CD4-positive, alpha-beta T cell (primary cell): ENCODE data around the gene KRTAP5-8. TPM values are rescaled to one million over a fixed set of nuclear protein-coding genes. Genes with fewer than 3 reads are reported as not detected.
"Not testable (repeated sequence)": the region's sequence is repeated elsewhere in the genome, so short reads cannot be mapped to it uniquely, and the experiment has no call there.

Source experiments
- ATAC-seq: fragments of 200-7000 bp; cut with Tn5 transposase; one replicate; pipeline ENCODE4 v1.10.0; 2022; ENCODE audit warnings: mild to moderate bottlenecking; ENCODE audit not compliant: poor library complexity
- CTCF ChIA-PET: fragments of 350-600 bp; sonication (Branson Sonifier 250); formaldehyde crosslinking; loops from one replicate; lab custom pipeline; 2021; ENCODE audit warnings: antibody characterized with exemption, inconsistent platforms; lab: Charles Lee
- POLR2A ChIA-PET: fragments of 350-600 bp; sonication (Branson Sonifier 250); formaldehyde crosslinking; loops from one replicate; lab custom pipeline; 2021; ENCODE audit warnings: antibody characterized with exemption, inconsistent platforms; lab: Charles Lee
- DNase-seq, 14 experiments: peaks; one replicate each; pipeline ENCODE4 v3.0.0-alpha.2; 2013 to 2020; ENCODE audit warnings: mixed read lengths in 2 of 14
- H3K27ac ChIP-seq, 2 donors: one replicate each; pipeline versions ENCODE4 v1.5.1 to v1.7.0; 2013; ENCODE audit warnings: low read length in 2 of 2, low read depth in 1 of 2, mild to moderate bottlenecking in 1 of 2
- H3K27me3 ChIP-seq, 2 experiments: 1 replicate in 1 of 2; 2 replicates in 1 of 2; pipeline versions ENCODE4 v1.6.1 to v1.7.0; 2013; ENCODE audit warnings: low read length in 2 of 2, control low read depth in 1 of 2, mild to moderate bottlenecking in 1 of 2, moderate library complexity in 1 of 2; ENCODE audit not compliant: insufficient read depth in 2 of 2, control insufficient read depth in 1 of 2
- H3K36me3 ChIP-seq: one replicate; pipeline ENCODE4 v1.6.1; 2013; ENCODE audit warnings: low read length, control low read depth; ENCODE audit not compliant: insufficient read depth
- H3K4me1 ChIP-seq: one replicate; pipeline ENCODE4 v1.6.1; 2013; ENCODE audit warnings: low read length, control low read depth; ENCODE audit not compliant: insufficient read depth
- H3K4me3 ChIP-seq: one replicate; pipeline ENCODE4 v1.5.1; 2013; ENCODE audit warnings: mild to moderate bottlenecking, low read length, moderate library complexity
- H3K9me3 ChIP-seq, 2 experiments: 1 replicate in 1 of 2; 2 replicates in 1 of 2; pipeline versions ENCODE4 v1.6.1 to v1.7.0; 2013; ENCODE audit warnings: low read length in 2 of 2, mild to moderate bottlenecking in 2 of 2, control low read depth in 1 of 2, moderate library complexity in 1 of 2; ENCODE audit not compliant: control insufficient read depth in 1 of 2, insufficient read depth in 1 of 2
- H3K27ac Mint-ChIP-seq: one replicate; pipeline ENCODE4 v1.8.0; 2020; ENCODE audit warnings: mixed read lengths
- H3K27me3 Mint-ChIP-seq: one replicate; pipeline ENCODE4 v1.8.0; 2021; ENCODE audit warnings: mixed read lengths
- H3K36me3 Mint-ChIP-seq: one replicate; pipeline ENCODE4 v1.8.0; 2021; ENCODE audit warnings: low read depth, mixed read lengths
- H3K4me1 Mint-ChIP-seq: one replicate; pipeline ENCODE4 v1.8.0; 2021; ENCODE audit warnings: low read depth, mixed read lengths
- H3K4me3 Mint-ChIP-seq: one replicate; pipeline ENCODE4 v1.8.0; 2020; ENCODE audit warnings: mild to moderate bottlenecking, mixed read lengths
- H3K9me3 Mint-ChIP-seq: one replicate; pipeline ENCODE4 v1.8.0; 2020; ENCODE audit warnings: mixed read lengths
- CTCF ChIP-seq: fragments of 200-600 bp; IDR thresholded peaks from one replicate; pipeline ENCODE4 v1.8.0; 2022; ENCODE audit warnings: antibody characterized with exemption, mild to moderate bottlenecking
- intact Hi-C, 2 experiments: fragments of 100-400 bp; cut with DNase I in 1 of 2; cut with micrococcal nuclease in 1 of 2; formaldehyde crosslinking; loops; one replicate each; pipeline versions ENCODE4 v1.15.1 to v1.9.0; 2023 to 2025; cut with DNase I, micrococcal nuclease
- polyA plus RNA-seq, 2 donors: library from polyadenylated mRNA; unstranded; fragments of 120-200 nt; gene quantifications; one replicate each; pipeline ENCODE4 v1.2.1, GENCODE V29; 2013
- total RNA-seq, 174 experiments: library from RNA in 2 of 174; stranded (reverse) in 2 of 174; gene quantifications; one replicate each; pipeline ENCODE4 v1.2.3 and lab custom pipeline; 2021 to 2026

The KRTAP5-8 gene, protein sequence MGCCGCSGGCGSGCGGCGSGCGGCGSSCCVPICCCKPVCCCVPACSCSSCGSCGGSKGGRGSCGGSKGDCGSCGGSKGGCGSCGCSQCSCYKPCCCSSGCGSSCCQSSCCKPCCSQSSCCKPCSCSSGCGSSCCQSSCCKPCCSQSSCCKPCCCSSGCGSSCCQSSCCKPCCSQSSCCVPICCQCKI
- total RNA-seq (not detected), total RNA-seq (lab: John Stamatoyannopoulos, UW) (0 to 0.15 (median 0) reads per million in 172 experiments)
- 0.08 TPM for polyA plus RNA-seq (2013, experiment 1 of 2)
- not detected for polyA plus RNA-seq (2013, experiment 2 of 2)

GRCh38 chr11:71537977-71538665 is at the start of gene KRTAP5-8:
Gene KRTAP5-8, plus strand, starts transcription at chr11:71538025. Its CDS starts 31 bp downstream, at chr11:71538056.
- H3K4me3 Mint-ChIP-seq, H3K27ac Mint-ChIP-seq, H3K4me3 ChIP-seq, CTCF ChIA-PET, H3K36me3 Mint-ChIP-seq, DNase-seq, H3K4me1 ChIP-seq, POLR2A ChIA-PET, ATAC-seq, H3K4me1 Mint-ChIP-seq, H3K27me3 ChIP-seq, H3K27me3 Mint-ChIP-seq, intact Hi-C loops, H3K9me3 Mint-ChIP-seq, H3K27ac ChIP-seq, H3K36me3 ChIP-seq: not testable (repeated sequence)
- H3K9me3 ChIP-seq: peaks cover 0 to 12% of the 10 kb centered on the region in 2 experiments

DNA sequence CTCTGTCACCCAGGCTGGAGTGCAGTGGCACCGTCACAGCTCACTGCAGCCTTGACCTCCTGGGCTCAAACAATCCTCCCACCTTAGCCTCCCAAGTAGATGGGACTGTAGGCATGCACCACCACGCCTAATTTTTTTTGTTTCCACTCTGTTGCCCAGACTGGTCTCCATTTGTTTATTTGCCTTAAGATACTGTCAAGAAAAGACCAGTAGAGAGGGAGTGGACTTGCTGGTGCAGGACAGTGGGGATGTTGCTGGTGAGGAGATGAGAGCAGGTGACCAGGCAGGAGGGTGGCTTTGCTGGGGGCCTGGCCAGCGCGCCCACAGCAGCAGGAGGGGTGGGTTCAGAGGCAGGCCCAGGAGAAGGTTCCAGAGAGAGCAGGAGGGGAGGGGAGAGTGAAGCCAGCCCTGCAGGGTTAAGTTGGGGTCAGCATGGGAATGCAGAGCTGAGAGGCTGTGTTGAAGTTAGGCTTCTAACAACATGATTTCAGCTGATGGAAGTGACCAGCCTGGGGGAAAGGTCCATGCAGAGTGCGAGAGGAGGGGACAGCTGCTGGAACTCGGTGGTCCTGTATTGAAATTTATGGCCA is 49.0 kb upstream of the KRTAP5-8 start:
- H3K27me3 Mint-ChIP-seq: no peaks in the 10 kb centered on the region
- no peak overlapping the region for H3K27ac Mint-ChIP-seq
- TF ChIP-seq CTCF: no peak
- DNase-seq (peak in 1 of 14 experiments; percentile 8), ATAC-seq (no peak)
- Histone ChIP-seq H3K4me1 (no peaks in the 10 kb centered on the region), H3K27me3 (no peaks in the 10 kb centered on the region), H3K4me3 (no peak overlapping the region), H3K27ac (no peak overlapping the region), H3K36me3 (peaks cover 60% of the 10 kb centered on the region), H3K9me3 (no peaks in the 10 kb centered on the region)
- no peaks in the 10 kb centered on the region for H3K4me1 Mint-ChIP-seq
- H3K9me3 Mint-ChIP-seq: no peaks in the 10 kb centered on the region
- POLR2A ChIA-PET: no interaction called here
- peaks cover 93% of the 10 kb centered on the region for H3K36me3 Mint-ChIP-seq
- intact Hi-C loops: no loop called here
- CTCF ChIA-PET: no interaction called here
- no peak overlapping the region for H3K4me3 Mint-ChIP-seq

GRCh38 chr11:71489311-71490043 is 48.3 kb upstream of the KRTAP5-8 start:
- H3K36me3 ChIP-seq: peaks cover 60% of the 10 kb centered on the region
- no peaks in the 10 kb centered on the region for H3K27me3 Mint-ChIP-seq
- intact Hi-C loops: no loop called here
- H3K36me3 Mint-ChIP-seq: peaks cover 92% of the 10 kb centered on the region
- H3K9me3 Mint-ChIP-seq: no peaks in the 10 kb centered on the region
- ATAC-seq (no peak), DNase-seq (peak in 2 of 14 experiments; percentile 19 to 31)
- no peak overlapping the region for H3K4me3 ChIP-seq
- H3K27me3 ChIP-seq: no peaks in the 10 kb centered on the region
- H3K27ac Mint-ChIP-seq: no peak overlapping the region
- no peak for TF ChIP-seq CTCF
- H3K4me1 ChIP-seq: no peaks in the 10 kb centered on the region
- no peaks in the 10 kb centered on the region for H3K9me3 ChIP-seq
- no peak overlapping the region for H3K4me3 Mint-ChIP-seq
- ChIA-PET POLR2A (no interaction called here), CTCF (interaction anchor here (0.6 kb wide), 1 partner anchor 8 kb away, joined by 4 read pairs; no protein-coding TSS in a partner anchor)
- no peak overlapping the region for H3K27ac ChIP-seq
- H3K4me1 Mint-ChIP-seq: no peaks in the 10 kb centered on the region
